HCT116 (cell line): Measurements from ENCODE around the gene CTRB2.
"Not testable (repeated sequence)": the region's sequence is repeated elsewhere in the genome, so short reads cannot be mapped to it uniquely, and the experiment has no call there.

ENCODE experiments used
- ATF3 ChIP-seq: IDR thresholded peaks from 2 replicates; pipeline ENCODE4 v1.6.1; 2012
- CTCF ChIP-seq, 3 experiments: fragments of 200-600 bp in 1 of 3; sonication (generic) in 1 of 3; IDR thresholded peaks in 2 of 3; conservative IDR thresholded peaks in 1 of 3; 2 replicates each; pipeline ENCODE4 v1.5.1; 2012 to 2017; ENCODE audit warnings: low read depth in 2 of 3, low read length in 2 of 3, antibody characterized with exemption in 1 of 3, borderline replicate concordance in 1 of 3, control low read depth in 1 of 3, mild to moderate bottlenecking in 1 of 3, mixed read lengths in 1 of 3, mixed run types in 1 of 3, moderate library complexity in 1 of 3; ENCODE audit not compliant: insufficient read depth in 1 of 3
- ELF1 ChIP-seq: IDR thresholded peaks from 2 replicates; pipeline ENCODE4 v1.6.1; 2012; ENCODE audit warnings: low read depth, borderline replicate concordance
- EZH2 ChIP-seq: fragments of 200-600 bp; sonication (generic); IDR thresholded peaks from 2 replicates; pipeline ENCODE4 v1.6.1; 2017; ENCODE audit warnings: antibody characterized with exemption, mixed run types
- JUND ChIP-seq: IDR thresholded peaks from 2 replicates; pipeline ENCODE4 v1.6.1; 2012
- POLR2A ChIP-seq: IDR thresholded peaks from 2 replicates; pipeline ENCODE4 v1.7.0; 2011; ENCODE audit warnings: borderline replicate concordance; ENCODE audit not compliant: insufficient read depth, insufficient read length; ENCODE audit errors: extremely low read depth
- POLR2AphosphoS5 ChIP-seq: IDR thresholded peaks from 2 replicates; pipeline ENCODE4 v1.6.1; 2011; ENCODE audit warnings: mild to moderate bottlenecking, low read depth, low read length, moderate library complexity
- RAD21 ChIP-seq: IDR thresholded peaks from 2 replicates; pipeline ENCODE4 v1.6.1; 2012; ENCODE audit warnings: low read depth, mild to moderate bottlenecking
- REST ChIP-seq: IDR thresholded peaks from 2 replicates; pipeline ENCODE4 v1.6.1; 2012; ENCODE audit warnings: low read depth
- SIN3A ChIP-seq: IDR thresholded peaks from 2 replicates; pipeline ENCODE4 v1.6.1; 2012; ENCODE audit warnings: low read depth

- TF ChIP-seq POLR2A; JUND; ATF3; EZH2; CTCF (IDR thresholded peaks at IDR 0.05 in 2 of 3, conservative IDR thresholded peaks at IDR 0.05 in 1 of 3; ENCODE audit: borderline replicate concordance in 1 of 3, insufficient read depth in 1 of 3, low read depth in 2 of 3, low read length in 2 of 3); POLR2AphosphoS5; RAD21; SIN3A; ELF1; REST: not testable (repeated sequence)
These were observed 33.7 kb upstream of the CTRB2 start for GRCh38 chr16:75240633-75241032.
